ENCODE measurements around the gene DCAKD. TPM values are rescaled to one million over a fixed set of nuclear protein-coding genes. Genes with fewer than 3 reads are reported as not detected.

Gene DCAKD
- total RNA-seq, 1 experiment from 2014 or later, result 31.9 TPM

DNA sequence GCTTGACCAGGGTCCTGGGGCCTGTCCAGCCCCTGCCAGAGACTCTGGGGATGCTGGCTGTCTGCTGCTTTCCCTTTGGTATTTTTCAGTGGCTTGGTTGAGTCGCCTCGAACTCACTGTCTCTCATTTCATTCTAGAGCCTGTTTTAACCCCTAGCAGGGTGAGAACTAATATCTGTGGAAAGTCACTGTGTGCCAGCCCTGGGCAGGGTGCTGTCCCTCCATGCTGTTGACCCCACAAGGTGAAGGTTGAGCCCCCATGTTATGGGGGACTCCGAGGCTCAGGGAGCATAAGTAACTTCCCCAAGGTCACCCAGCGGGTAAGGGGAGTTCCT, 33.0 kb downstream of the DCAKD start:
- intact Hi-C loops (cut with micrococcal nuclease), result no loop called here

DNA sequence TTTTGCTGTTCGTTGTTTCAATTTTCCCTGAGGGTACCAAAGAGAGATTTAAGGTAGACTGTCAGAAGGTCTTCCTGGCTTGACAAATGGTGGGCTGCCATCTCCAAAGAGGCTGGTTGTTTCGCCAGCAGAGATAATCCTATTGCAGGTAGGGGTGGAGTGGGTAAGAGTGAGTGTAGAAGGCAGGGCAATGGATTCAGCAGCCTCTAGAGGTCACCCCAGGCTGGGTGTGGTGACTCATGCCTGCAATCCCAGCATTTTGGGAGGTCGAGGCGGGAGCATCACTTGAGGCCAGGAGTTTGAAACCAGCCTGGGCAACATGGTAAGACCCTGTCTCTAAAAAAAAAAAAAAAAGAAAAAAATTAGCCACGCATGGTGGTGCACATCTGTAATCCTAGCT, 34.6 kb downstream of the DCAKD start:
- DNase-seq (ENCODE audit: low read depth, low spot score) (no peak), ATAC-seq (peak; percentile 64)
- Histone ChIP-seq H4K20me1 (ENCODE audit: insufficient read depth) (no peaks in the 10 kb centered on the region), H2AFZ (ENCODE audit: low read depth, low read length, poor library complexity, severe bottlenecking) (no peak overlapping the region), H3K4me2 (ENCODE audit: low read length) (no peak overlapping the region), H3K79me2 (ENCODE audit: insufficient read depth, low read length) (no peaks in the 10 kb centered on the region), H3K27me3 (ENCODE audit: insufficient read depth, low read length) (no peaks in the 10 kb centered on the region), H3K4me1 (ENCODE audit: control insufficient read depth in 1 of 2, insufficient read depth in 2 of 2, low read length in 2 of 2) (peaks cover 11 to 28% of the 10 kb centered on the region in 2 experiments; a peak in 3 of 4 replicates), H3K9me3 (ENCODE audit: control insufficient read depth in 1 of 2, insufficient read depth in 1 of 2, low read depth in 1 of 2, low read length in 2 of 2) (no peaks in the 10 kb centered on the region), H3K4me3 (replicated peaks in 1 of 2; ENCODE audit: low read depth in 1 of 2, low read length in 2 of 2) (no peak overlapping the region), H3K9ac (ENCODE audit: low read length) (no peak overlapping the region), H3K27ac (ENCODE audit: low read depth, low read length) (no peak overlapping the region), H3K36me3 (ENCODE audit: control insufficient read depth in 1 of 2, insufficient read depth in 2 of 2, low read length in 2 of 2) (no peaks in the 10 kb centered on the region), H3K9me2 (ENCODE audit: insufficient read depth) (no peaks in the 10 kb centered on the region)
- no peak for TF ChIP-seq ZNF274 (IDR thresholded peaks at IDR 0.05; ENCODE audit: low read depth, low read length)
- TF ChIP-seq EGR1 (IDR thresholded peaks at IDR 0.05; ENCODE audit: low read depth), result no peak
- TF ChIP-seq, protein P1, sequence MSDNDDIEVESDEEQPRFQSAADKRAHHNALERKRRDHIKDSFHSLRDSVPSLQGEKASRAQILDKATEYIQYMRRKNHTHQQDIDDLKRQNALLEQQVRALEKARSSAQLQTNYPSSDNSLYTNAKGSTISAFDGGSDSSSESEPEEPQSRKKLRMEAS (IDR thresholded peaks at IDR 0.05), result 0 out of 2 replicates have a peak, but pooled peaks have one; percentile 27
- peak; percentile 38; the same call in 1 of the 2 replicates for TF ChIP-seq JUND (IDR thresholded peaks at IDR 0.05)
- no peak for TF ChIP-seq SIN3A (IDR thresholded peaks at IDR 0.05; ENCODE audit: low read depth)
- TF ChIP-seq, protein P2, sequence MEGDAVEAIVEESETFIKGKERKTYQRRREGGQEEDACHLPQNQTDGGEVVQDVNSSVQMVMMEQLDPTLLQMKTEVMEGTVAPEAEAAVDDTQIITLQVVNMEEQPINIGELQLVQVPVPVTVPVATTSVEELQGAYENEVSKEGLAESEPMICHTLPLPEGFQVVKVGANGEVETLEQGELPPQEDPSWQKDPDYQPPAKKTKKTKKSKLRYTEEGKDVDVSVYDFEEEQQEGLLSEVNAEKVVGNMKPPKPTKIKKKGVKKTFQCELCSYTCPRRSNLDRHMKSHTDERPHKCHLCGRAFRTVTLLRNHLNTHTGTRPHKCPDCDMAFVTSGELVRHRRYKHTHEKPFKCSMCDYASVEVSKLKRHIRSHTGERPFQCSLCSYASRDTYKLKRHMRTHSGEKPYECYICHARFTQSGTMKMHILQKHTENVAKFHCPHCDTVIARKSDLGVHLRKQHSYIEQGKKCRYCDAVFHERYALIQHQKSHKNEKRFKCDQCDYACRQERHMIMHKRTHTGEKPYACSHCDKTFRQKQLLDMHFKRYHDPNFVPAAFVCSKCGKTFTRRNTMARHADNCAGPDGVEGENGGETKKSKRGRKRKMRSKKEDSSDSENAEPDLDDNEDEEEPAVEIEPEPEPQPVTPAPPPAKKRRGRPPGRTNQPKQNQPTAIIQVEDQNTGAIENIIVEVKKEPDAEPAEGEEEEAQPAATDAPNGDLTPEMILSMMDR (IDR thresholded peaks at IDR 0.05 in 2 of 3, conservative IDR thresholded peaks at IDR 0.05 in 1 of 3; ENCODE audit: borderline replicate concordance in 1 of 3, insufficient read depth in 1 of 3, low read depth in 2 of 3, low read length in 2 of 3), result peak; percentile 26 to 54 (median 46); a peak in 5 of 6 replicates
- TF ChIP-seq EZH2 (IDR thresholded peaks at IDR 0.05), result no peak
- no peak for TF ChIP-seq POLR2AphosphoS5 (IDR thresholded peaks at IDR 0.05; ENCODE audit: low read depth, low read length)
- TF ChIP-seq RAD21 (IDR thresholded peaks at IDR 0.05; ENCODE audit: low read depth), result peak; percentile 46
- RAD21 ChIA-PET (ENCODE audit: low non-redundant PET in 1 of 2, low total read pairs in 2 of 2, uncharacterized antibody in 2 of 2, unreplicated experiment in 2 of 2), result no interaction called here
- intact Hi-C loops (cut with micrococcal nuclease), result no loop called here
- POLR2A ChIA-PET, result interaction anchor here (0.7 kb wide), 1 partner anchor 97 kb away, joined by 3 read pairs; no protein-coding TSS in a partner anchor
- BruUV-seq (replicated peaks), result no TSS peak
- CTCF ChIA-PET, result interaction anchor here (0.6 to 1.9 kb wide), 6 partner anchors 33 to 241 kb away, joined by 3 to 5 read pairs (median 3); partner anchors contain the start of gene ACBD4

More for the DNA sequence above, 33.0 kb downstream of the DCAKD start:
- no peak for TF ChIP-seq ZNF274 (IDR thresholded peaks at IDR 0.05; ENCODE audit: low read depth, low read length)
- no peak for TF ChIP-seq SRF (IDR thresholded peaks at IDR 0.05; ENCODE audit: low read depth)
- TF ChIP-seq, protein P2 (IDR thresholded peaks at IDR 0.05 in 2 of 3, conservative IDR thresholded peaks at IDR 0.05 in 1 of 3; ENCODE audit: borderline replicate concordance in 1 of 3, insufficient read depth in 1 of 3, low read depth in 2 of 3, low read length in 2 of 3), result no peak
- TF ChIP-seq SIN3A (IDR thresholded peaks at IDR 0.05; ENCODE audit: low read depth), result no peak
- TF ChIP-seq POLR2A (IDR thresholded peaks at IDR 0.05; ENCODE audit: borderline replicate concordance, extremely low read depth, insufficient read depth, insufficient read length), result no peak
- ChIA-PET RAD21 (ENCODE audit: low non-redundant PET in 1 of 2, low total read pairs in 2 of 2, uncharacterized antibody in 2 of 2, unreplicated experiment in 2 of 2) (no interaction called here), CTCF (interaction anchor here (0.6 to 5.5 kb wide), 3 partner anchors 96 to 115 kb away, joined by 3 to 63 read pairs (median 3); no protein-coding TSS in a partner anchor), POLR2A (no interaction called here)
- Histone ChIP-seq H3K9me3 (ENCODE audit: control insufficient read depth in 1 of 2, insufficient read depth in 1 of 2, low read depth in 1 of 2, low read length in 2 of 2) (no peaks in the 10 kb centered on the region), H3K36me3 (ENCODE audit: control insufficient read depth in 1 of 2, insufficient read depth in 2 of 2, low read length in 2 of 2) (no peaks in the 10 kb centered on the region), H3K4me3 (replicated peaks in 1 of 2; ENCODE audit: low read depth in 1 of 2, low read length in 2 of 2) (peak overlapping the region; percentile 30 to 47; a peak in 3 of 4 replicates), H2AFZ (ENCODE audit: low read depth, low read length, poor library complexity, severe bottlenecking) (no peak overlapping the region), H3K4me2 (ENCODE audit: low read length) (peak overlapping the region; percentile 81), H3K27me3 (ENCODE audit: insufficient read depth, low read length) (no peaks in the 10 kb centered on the region), H3K79me2 (ENCODE audit: insufficient read depth, low read length) (no peaks in the 10 kb centered on the region), H3K9me2 (ENCODE audit: insufficient read depth) (no peaks in the 10 kb centered on the region), H3K27ac (ENCODE audit: low read depth, low read length) (no peak overlapping the region), H4K20me1 (ENCODE audit: insufficient read depth) (no peaks in the 10 kb centered on the region), H3K4me1 (ENCODE audit: control insufficient read depth in 1 of 2, insufficient read depth in 2 of 2, low read length in 2 of 2) (peaks cover 11 to 33% of the 10 kb centered on the region in 2 experiments; a peak in 3 of 4 replicates), H3K9ac (ENCODE audit: low read length) (peak overlapping the region; percentile 45)
- DNase-seq (ENCODE audit: low read depth, low spot score) (no peak), ATAC-seq (no peak)
- BruUV-seq (replicated peaks), result no TSS peak
